IMR-90 (cell line): ENCODE data around the gene CETP. TPM values are rescaled to one million over a fixed set of nuclear protein-coding genes. Genes with fewer than 3 reads are reported as not detected.

Source experiments
- ATAC-seq: fragments of 200-7000 bp; cut with Tn5 transposase; 2 replicates; pipeline ENCODE4 v1.9.1; 2020; ENCODE audit warnings: low read depth, mild to moderate bottlenecking, moderate library complexity
- BruUV-seq: library from RNA; stranded (reverse); fragments of 400-500 nt; replicated peaks from 2 replicates; lab custom pipeline; 2021; lab: Mats Ljungman, UMichigan
- CTCF ChIA-PET: fragments of 300-600 bp; formaldehyde crosslinking; extraction: SDS; loops from one replicate; lab custom pipeline; 2021; ENCODE audit warnings: antibody characterized with exemption; lab: Yijun Ruan, JAX
- POLR2A ChIA-PET: fragments of 300-600 bp; sonication (Branson Sonifier 250); formaldehyde crosslinking; loops from one replicate; lab custom pipeline; 2022; ENCODE audit warnings: antibody characterized with exemption; ENCODE audit not compliant: unreplicated experiment; lab: Charles Lee
- DNase-seq: peaks from one replicate; pipeline ENCODE4 v3.0.0; 2013
- H2AFZ ChIP-seq: replicated peaks from 2 replicates; pipeline ENCODE3; 2013; ENCODE audit warnings: low read length, mild to moderate bottlenecking; ENCODE audit not compliant: poor library complexity
- H2AK5ac ChIP-seq: 2 replicates; pipeline ENCODE4 v1.6.1; 2013; ENCODE audit warnings: low read depth, low read length, inconsistent platforms
- H2AK9ac ChIP-seq: replicated peaks from 2 replicates; pipeline ENCODE3; 2013; ENCODE audit warnings: mild to moderate bottlenecking, low read depth, low read length, moderate library complexity; ENCODE audit not compliant: poor library complexity
- H2BK120ac ChIP-seq: 2 replicates; pipeline ENCODE4 v1.6.1; 2013; ENCODE audit warnings: low read depth, low read length, inconsistent platforms
- H2BK15ac ChIP-seq: 3 replicates; pipeline ENCODE4 v1.6.1; 2013; ENCODE audit warnings: low read depth, low read length, inconsistent platforms
- H2BK20ac ChIP-seq: 2 replicates; pipeline ENCODE4 v1.6.1; 2013; ENCODE audit warnings: low read depth, mild to moderate bottlenecking, inconsistent platforms, low read length, moderate library complexity
- H2BK5ac ChIP-seq: 2 replicates; pipeline ENCODE4 v1.6.1; 2013; ENCODE audit warnings: mild to moderate bottlenecking, low read depth, low read length, inconsistent platforms; ENCODE audit not compliant: poor library complexity, severe bottlenecking
- H3K14ac ChIP-seq: replicated peaks from 2 replicates; pipeline ENCODE4 v1.6.1; 2013; ENCODE audit warnings: low read depth, low read length, inconsistent platforms
- H3K18ac ChIP-seq: 2 replicates; pipeline ENCODE4 v1.6.1; 2013; ENCODE audit warnings: low read depth, low read length, control low read depth
- H3K23ac ChIP-seq: 2 replicates; pipeline ENCODE4 v1.6.1; 2013; ENCODE audit warnings: low read depth, low read length, inconsistent platforms
- H3K27ac ChIP-seq: 2 replicates; pipeline ENCODE4 v1.5.1; 2013; ENCODE audit warnings: mild to moderate bottlenecking, control low read depth, low read length; ENCODE audit not compliant: insufficient read depth
- H3K27me3 ChIP-seq: 2 replicates; pipeline ENCODE4 v1.6.1; 2013; ENCODE audit warnings: low read length; ENCODE audit not compliant: control insufficient read depth, insufficient read depth
- H3K36me3 ChIP-seq: 2 replicates; pipeline ENCODE4 v1.6.1; 2013; ENCODE audit warnings: low read length, mixed read lengths; ENCODE audit not compliant: control insufficient read depth, insufficient read depth
- H3K4ac ChIP-seq: 2 replicates; pipeline ENCODE4 v1.6.1; 2013; ENCODE audit warnings: low read depth, low read length, inconsistent platforms
- H3K4me1 ChIP-seq: 2 replicates; pipeline ENCODE4 v1.6.1; 2013; ENCODE audit warnings: low read length, mixed read lengths; ENCODE audit not compliant: control insufficient read depth, insufficient read depth
- H3K4me2 ChIP-seq: 2 replicates; pipeline ENCODE4 v1.6.1; 2013; ENCODE audit warnings: low read depth, mild to moderate bottlenecking, control low read depth, low read length, moderate library complexity
- H3K4me3 ChIP-seq: 2 replicates; pipeline ENCODE4 v1.5.1; 2013; ENCODE audit warnings: low read depth, mild to moderate bottlenecking, control low read depth, low read length, moderate library complexity; ENCODE audit not compliant: insufficient read depth
- H3K56ac ChIP-seq: 2 replicates; pipeline ENCODE4 v1.6.1; 2013; ENCODE audit warnings: low read length, inconsistent platforms; ENCODE audit not compliant: insufficient read depth; ENCODE audit errors: extremely low read depth
- H3K79me1 ChIP-seq, 2 experiments: 2 replicates each; pipeline ENCODE4 v1.6.1; 2013; ENCODE audit warnings: low read length in 2 of 2, inconsistent platforms in 1 of 2, low read depth in 1 of 2
- H3K9ac ChIP-seq: 2 replicates; pipeline ENCODE4 v1.6.1; 2013; ENCODE audit warnings: low read depth, low read length, control low read depth
- H3K9me1 ChIP-seq: 2 replicates; pipeline ENCODE4 v1.6.1; 2013; ENCODE audit warnings: low read length, inconsistent platforms; ENCODE audit not compliant: insufficient read depth
- H3K9me3 ChIP-seq: 2 replicates; pipeline ENCODE4 v1.6.1; 2013; ENCODE audit warnings: low read length; ENCODE audit not compliant: control insufficient read depth, insufficient read depth
- H4K20me1 ChIP-seq: 2 replicates; pipeline ENCODE4 v1.6.1; 2013; ENCODE audit warnings: low read length, inconsistent platforms; ENCODE audit not compliant: insufficient read depth
- H4K5ac ChIP-seq: 2 replicates; pipeline ENCODE4 v1.6.1; 2013; ENCODE audit warnings: mild to moderate bottlenecking, low read depth, low read length, control low read depth
- H4K8ac ChIP-seq, 2 experiments: 2 replicates each; pipeline ENCODE4 v1.6.1; 2013; ENCODE audit warnings: low read depth in 2 of 2, low read length in 2 of 2, control low read depth in 1 of 2, inconsistent platforms in 1 of 2
- H4K91ac ChIP-seq: 2 replicates; pipeline ENCODE4 v1.6.1; 2013; ENCODE audit warnings: low read depth, low read length, inconsistent platforms; ENCODE audit not compliant: insufficient read depth
- NFE2L2 ChIP-seq: fragments of 150-350 bp; IDR thresholded peaks from 2 replicates; pipeline ENCODE4 v1.6.1; 2016; ENCODE audit warnings: low read depth, mild to moderate bottlenecking, low read length
- WGBS, 2 experiments: methylation state at CpG; one replicate each; pipeline versions ENCODE4 v1.1.5 to v1.1.7; 2013; ENCODE audit warnings: missing lambda C conversion rate in 2 of 2; ENCODE audit not compliant: insufficient read length in 1 of 2; ENCODE audit errors: extremely low coverage in 2 of 2; 5-methylcytosine and 5-hydroxymethylcytosine counted together
- dilution Hi-C: fragments of 300-500 bp; cut with HindIII; formaldehyde crosslinking; loops from one replicate; pipeline ENCODE4 v1.14.3; 2018; ENCODE audit warnings: low sequenced_read_pairs; ENCODE audit not compliant: unreplicated experiment
- in situ Hi-C: fragments of 300-500 bp; cut with MboI; formaldehyde crosslinking; loops from 3 replicates; pipeline ENCODE4 v1.14.3; 2019; ENCODE audit warnings: low sequenced_read_pairs, inconsistent platforms, mixed read lengths
- intact Hi-C: fragments of 100-400 bp; cut with micrococcal nuclease; formaldehyde crosslinking; loops from 2 replicates; pipeline ENCODE4 v1.10.0; 2022
- polyA plus RNA-seq, 3 experiments: library from polyadenylated mRNA; depleted of rRNA; stranded (reverse); fragments of >200 nt; gene quantifications; 2 replicates each; pipeline ENCODE4 v1.2.3, GENCODE V29; 2012; ENCODE audit warnings: low replicate concordance in 1 of 3
- total RNA-seq: library from RNA; depleted of rRNA; stranded (reverse); fragments of >200 nt; gene quantifications from 2 replicates; pipeline ENCODE4 v1.2.3, GENCODE V29; 2012
- TF ChIP-seq, protein P1 (sequence below): fragments of 150-350 bp; IDR thresholded peaks from 2 replicates; pipeline ENCODE4 v1.6.1; 2016; ENCODE audit warnings: low read depth, mild to moderate bottlenecking, low read length, moderate library complexity, borderline replicate concordance

The CETP gene
- total and polyA plus RNA-seq, 2 of the 4 experiments (the other 2 are of a cell fraction): not detected

DNA sequence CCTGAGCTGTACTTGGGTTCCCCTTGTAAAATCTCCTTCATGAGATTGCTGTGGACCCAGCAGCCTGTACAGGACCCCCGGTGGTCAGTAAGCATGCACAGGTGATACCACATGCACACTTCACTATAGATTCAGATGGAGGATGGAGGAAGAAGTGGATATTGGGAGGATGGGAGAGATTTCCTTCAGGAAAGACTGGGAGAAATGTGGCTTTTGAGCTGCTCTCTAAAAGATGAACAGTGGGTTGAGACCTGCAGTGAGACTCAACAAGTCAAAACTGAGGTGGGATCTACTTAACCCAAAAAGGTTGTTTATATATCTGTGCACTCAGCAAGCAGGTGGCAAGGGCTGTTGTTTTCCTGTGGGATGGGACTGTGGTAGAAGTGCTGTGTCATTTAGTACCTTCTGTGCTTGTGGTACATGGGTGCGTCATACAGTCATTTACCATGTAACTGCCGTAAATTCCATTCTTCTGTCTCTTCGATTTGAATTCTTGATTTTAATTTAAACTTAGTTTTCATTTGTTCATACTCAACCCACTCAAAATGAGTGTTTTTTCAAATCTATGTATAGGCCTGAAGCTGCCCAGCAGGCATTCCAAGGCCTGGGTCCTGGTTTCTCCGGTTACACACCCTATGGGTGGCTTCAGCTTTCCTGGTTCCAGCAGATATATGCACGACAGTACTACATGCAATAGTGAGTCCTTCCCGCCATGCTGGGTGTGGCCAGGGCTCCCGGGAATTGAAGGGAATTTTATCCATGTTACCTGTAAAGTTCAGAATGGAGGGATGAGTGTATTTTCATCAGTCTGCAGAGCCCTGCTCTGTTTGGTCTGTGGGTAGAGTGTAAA is 22.9 kb upstream of the CETP start:
- no peak overlapping the region for H3K23ac ChIP-seq
- H2AK9ac ChIP-seq: no peak overlapping the region
- H2AK5ac ChIP-seq: no peak overlapping the region
- H4K91ac ChIP-seq: no peak overlapping the region
- no peak overlapping the region for H2BK5ac ChIP-seq
- no peak overlapping the region for H3K56ac ChIP-seq
- H3K9me1 ChIP-seq: peaks cover 10% of the 10 kb centered on the region
- H3K4me3 ChIP-seq: no peak overlapping the region
- in situ Hi-C loops (no loop called here), intact Hi-C loops (no loop called here), dilution Hi-C loops (no loop called here)
- no peaks in the 10 kb centered on the region for H3K27me3 ChIP-seq
- H3K9ac ChIP-seq: no peak overlapping the region
- no peak overlapping the region for H2BK120ac ChIP-seq
- no peak overlapping the region for H2BK15ac ChIP-seq
- TF ChIP-seq, protein P1, sequence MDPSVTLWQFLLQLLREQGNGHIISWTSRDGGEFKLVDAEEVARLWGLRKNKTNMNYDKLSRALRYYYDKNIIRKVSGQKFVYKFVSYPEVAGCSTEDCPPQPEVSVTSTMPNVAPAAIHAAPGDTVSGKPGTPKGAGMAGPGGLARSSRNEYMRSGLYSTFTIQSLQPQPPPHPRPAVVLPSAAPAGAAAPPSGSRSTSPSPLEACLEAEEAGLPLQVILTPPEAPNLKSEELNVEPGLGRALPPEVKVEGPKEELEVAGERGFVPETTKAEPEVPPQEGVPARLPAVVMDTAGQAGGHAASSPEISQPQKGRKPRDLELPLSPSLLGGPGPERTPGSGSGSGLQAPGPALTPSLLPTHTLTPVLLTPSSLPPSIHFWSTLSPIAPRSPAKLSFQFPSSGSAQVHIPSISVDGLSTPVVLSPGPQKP: no peak
- 0 out of 2 replicates have a peak, but pooled peaks have one; percentile 22 for TF ChIP-seq NFE2L2
- H3K79me1 ChIP-seq: peaks cover 30 to 67% of the 10 kb centered on the region in 2 experiments
- no peak overlapping the region for H3K27ac ChIP-seq
- H3K18ac ChIP-seq: no peak overlapping the region
- ChIA-PET POLR2A (no interaction called here), CTCF (no interaction called here)
- H2BK20ac ChIP-seq: no peak overlapping the region
- no peak overlapping the region for H4K8ac ChIP-seq
- H3K9me3 ChIP-seq: no peaks in the 10 kb centered on the region
- no peak overlapping the region for H3K14ac ChIP-seq
- peaks cover 86% of the 10 kb centered on the region for H4K20me1 ChIP-seq
- no peak overlapping the region for H3K4ac ChIP-seq
- H3K36me3 ChIP-seq: peaks cover 58% of the 10 kb centered on the region
- WGBS, 2 experiments: 93% methylated on average over 3 of the region's 8 CpGs; no CpG with 5 or more reads in 1 of the 2 experiments
- DNase-seq (no peak), ATAC-seq (no peak)
- H2AFZ ChIP-seq: no peak overlapping the region
- BruUV-seq: no TSS peak
- no peak overlapping the region for H4K5ac ChIP-seq
- H3K4me2 ChIP-seq: no peak overlapping the region
- H3K4me1 ChIP-seq: peaks cover 2% of the 10 kb centered on the region
